Pancreas (tissue), 10 donors: Measurements from ENCODE around the gene TTC1. TPM values are rescaled to one million over a fixed set of nuclear protein-coding genes. Genes with fewer than 3 reads are reported as not detected.

Source experiments
- ATAC-seq, 4 donors: fragments of 200-7000 bp; cut with Tn5 transposase; one replicate each; pipeline versions ENCODE4 v1.8.0 to v1.9.1; 2020; ENCODE audit warnings: mild to moderate bottlenecking in 4 of 4, moderate library complexity in 4 of 4
- DNase-seq, 6 donors: peaks; one replicate each; pipeline ENCODE4 v3.0.0-alpha.2; 2020
- FAIRE-seq: peaks from 2 replicates; lab custom pipeline; 2012; peaks lifted over from hg19 to GRCh38; lab: Jason Lieb, UNC
- H3K27ac ChIP-seq, 4 donors: fragments of 200-600 bp; sonication (generic); 1 replicate in 3 of 4; 2 replicates in 1 of 4; pipeline versions ENCODE4 v1.5.0 to v1.8.0; 2020
- H3K27me3 ChIP-seq, 4 donors: fragments of 200-600 bp; one replicate each; pipeline ENCODE4 v1.8.0; 2021
- H3K36me3 ChIP-seq, 3 donors: fragments of 200-600 bp; sonication (generic) in 1 of 3; one replicate each; pipeline versions ENCODE4 v1.5.0 to v1.8.0; 2020 to 2021
- H3K4me1 ChIP-seq, 3 donors: fragments of 200-600 bp; one replicate each; pipeline ENCODE4 v1.8.0; 2021
- H3K4me3 ChIP-seq, 4 donors: fragments of 200-600 bp; sonication (generic) in 2 of 4; one replicate each; pipeline versions ENCODE4 v1.5.0 to v1.8.0; 2020 to 2021
- H3K9me3 ChIP-seq, 4 donors: fragments of 200-600 bp; one replicate each; pipeline ENCODE4 v1.8.0; 2021
- WGBS, 2 donors: extraction: QIAGEN DNeasy Blood & Tissue Kit; methylation state at CpG; one replicate each; pipeline ENCODE4 v1.1.7; 2013; 5-methylcytosine and 5-hydroxymethylcytosine counted together
- intact Hi-C, 3 donors: fragments of 100-400 bp; cut with DNase I; formaldehyde crosslinking; loops; one replicate each; pipeline versions ENCODE4 v1.11.1 to v1.14.2; 2022
- polyA plus RNA-seq, 2 donors: library from polyadenylated mRNA; stranded (reverse); fragments of 200-250 nt; gene quantifications; one replicate each; pipeline ENCODE4 v1.2.3, GENCODE V29; 2013
- total RNA-seq, 6 donors: library from RNA; stranded (reverse); fragmentation: NEBNext Ultra II Directional in 4 of 6; extraction: Animal tissue kit (Norgen Biotek cat#: 25700) in 4 of 6; gene quantifications; one replicate each; pipeline versions ENCODE4 v1.2.1 to v1.2.4, GENCODE V29; 2021 to 2023
- TF ChIP-seq, protein P1 (sequence below), 4 donors: fragments of 200-600 bp; sonication (generic) in 3 of 4; IDR thresholded peaks; one replicate each; pipeline versions ENCODE4 v1.5.0 to v1.8.0; 2021; ENCODE audit warnings: antibody characterized with exemption in 4 of 4
- donor health status: healthy with polysubstance abuse.
- donor health status: DM: no; HTN: no; CAD: no; lungs with moderate emphysema.
- donor health status: DM: no; HTN: no; CAD: no.
- donor health status: control.
- donor health status: control.
- donor health status: Bipolar disorder and iron deficiency.
- donor health status: DM: yes; HTN: yes; CAD: no.
- donor health status: DM: no; HTN: no; CAD: no.
- donor health status: DM: no; HTN: no; CAD: no.
- donor health status: DM: yes; HTN: yes; CAD: no.

The TTC1 gene
- total and polyA plus RNA-seq, 8 donors: 9.9 to 27.6 (median 15.6) TPM

DNA sequence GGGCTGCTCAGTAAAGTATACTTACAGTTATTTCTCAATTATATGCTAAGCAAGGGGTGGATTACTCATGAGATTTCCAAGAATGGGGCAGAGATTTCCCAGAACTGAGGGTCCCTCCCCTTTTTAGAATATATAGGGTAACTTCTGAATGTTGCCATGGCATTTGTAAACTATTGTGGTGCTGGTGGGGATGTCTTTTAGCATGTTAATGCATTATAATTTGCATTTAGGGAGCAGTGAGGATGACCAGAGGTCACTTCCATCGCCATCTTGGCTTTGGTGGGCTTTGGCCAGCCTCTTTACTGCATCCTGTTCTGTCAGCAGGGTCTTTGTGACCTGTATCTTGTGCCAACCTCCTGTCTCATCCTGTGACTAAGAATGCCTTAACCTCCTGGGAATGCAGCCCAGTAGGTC lies 35.5 kb downstream of the TTC1 start:
- no peak overlapping the region for H3K4me3 ChIP-seq
- FAIRE-seq: no peak
- peaks cover 0 to under 1% (median under 1%) of the 10 kb centered on the region in 3 donors for H3K36me3 ChIP-seq
- ATAC-seq: no peak
- 100% methylated on average over 1 of the region's 1 CpG for WGBS, 2 donors
- no peak overlapping the region for H3K27ac ChIP-seq
- TF ChIP-seq, protein P1, sequence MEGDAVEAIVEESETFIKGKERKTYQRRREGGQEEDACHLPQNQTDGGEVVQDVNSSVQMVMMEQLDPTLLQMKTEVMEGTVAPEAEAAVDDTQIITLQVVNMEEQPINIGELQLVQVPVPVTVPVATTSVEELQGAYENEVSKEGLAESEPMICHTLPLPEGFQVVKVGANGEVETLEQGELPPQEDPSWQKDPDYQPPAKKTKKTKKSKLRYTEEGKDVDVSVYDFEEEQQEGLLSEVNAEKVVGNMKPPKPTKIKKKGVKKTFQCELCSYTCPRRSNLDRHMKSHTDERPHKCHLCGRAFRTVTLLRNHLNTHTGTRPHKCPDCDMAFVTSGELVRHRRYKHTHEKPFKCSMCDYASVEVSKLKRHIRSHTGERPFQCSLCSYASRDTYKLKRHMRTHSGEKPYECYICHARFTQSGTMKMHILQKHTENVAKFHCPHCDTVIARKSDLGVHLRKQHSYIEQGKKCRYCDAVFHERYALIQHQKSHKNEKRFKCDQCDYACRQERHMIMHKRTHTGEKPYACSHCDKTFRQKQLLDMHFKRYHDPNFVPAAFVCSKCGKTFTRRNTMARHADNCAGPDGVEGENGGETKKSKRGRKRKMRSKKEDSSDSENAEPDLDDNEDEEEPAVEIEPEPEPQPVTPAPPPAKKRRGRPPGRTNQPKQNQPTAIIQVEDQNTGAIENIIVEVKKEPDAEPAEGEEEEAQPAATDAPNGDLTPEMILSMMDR (IDR thresholded peaks at IDR 0.05): no peak
- H3K27me3 ChIP-seq: no peaks in the 10 kb centered on the region
- DNase-seq: no peak
- intact Hi-C loops: no loop called here
- no peaks in the 10 kb centered on the region for H3K4me1 ChIP-seq
- H3K9me3 ChIP-seq: no peaks in the 10 kb centered on the region

DNA sequence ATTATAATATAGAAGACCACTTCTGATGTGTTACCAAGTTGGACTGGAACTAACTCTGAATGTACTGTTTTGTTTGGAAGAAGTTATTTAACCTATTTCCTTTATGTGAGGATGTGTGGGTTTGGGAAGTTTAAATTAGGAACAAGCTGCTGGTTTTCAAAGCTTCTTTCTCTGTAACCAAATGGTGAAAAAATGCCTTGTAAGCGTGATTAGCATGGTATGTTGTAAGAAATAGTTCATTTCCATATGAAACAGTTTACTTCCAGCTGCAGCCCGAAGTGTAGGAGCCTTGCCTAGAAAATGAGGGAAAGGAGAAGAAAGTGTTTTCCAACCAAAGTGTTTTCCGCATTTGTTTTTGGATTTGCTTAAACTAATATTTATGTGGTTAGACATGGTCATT lies 36.0 kb downstream of the TTC1 start:
- FAIRE-seq (no peak), ATAC-seq (no peak)

DNA sequence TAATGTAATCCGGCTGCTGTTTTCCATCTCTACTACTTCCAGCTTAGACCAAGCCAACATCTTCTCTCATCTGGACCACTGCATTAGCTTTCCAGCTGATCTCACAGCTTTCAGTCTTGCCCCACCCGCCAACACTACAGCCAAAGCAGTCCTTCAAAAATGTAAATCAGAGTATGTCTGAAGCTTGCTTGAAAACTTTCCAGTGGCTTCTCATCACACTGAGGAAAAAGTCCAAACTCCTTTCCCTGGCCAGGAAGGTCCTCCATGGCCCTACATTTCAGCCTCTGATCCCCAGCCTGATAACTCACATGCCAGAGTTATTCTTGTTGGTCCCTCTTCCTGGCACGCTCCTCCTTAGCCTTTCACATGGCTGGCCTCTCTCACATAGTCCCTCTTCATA lies 38.5 kb downstream of the TTC1 start:
- TF ChIP-seq, protein P1 (IDR thresholded peaks at IDR 0.05): no peak
- intact Hi-C loops: no loop called here
- Histone ChIP-seq H3K27ac (no peak overlapping the region), H3K9me3 (no peaks in the 10 kb centered on the region), H3K4me3 (no peak overlapping the region), H3K4me1 (no peaks in the 10 kb centered on the region), H3K36me3 (peaks cover 0 to 17% (median 11%) of the 10 kb centered on the region in 3 donors), H3K27me3 (no peaks in the 10 kb centered on the region)
- DNase-seq (no peak), ATAC-seq (peak in 1 of 4 donors; percentile 23), FAIRE-seq (no peak)
- 90 to 96% methylated on average over 3 of the region's 3 CpGs for WGBS, 2 donors

More for the DNA sequence above, 36.0 kb downstream of the TTC1 start:
- TF ChIP-seq, protein P1 (IDR thresholded peaks at IDR 0.05): no peak
- intact Hi-C loops: no loop called here
- Histone ChIP-seq H3K4me1 (no peaks in the 10 kb centered on the region), H3K27ac (no peak overlapping the region), H3K27me3 (no peaks in the 10 kb centered on the region), H3K9me3 (no peaks in the 10 kb centered on the region), H3K36me3 (peaks cover 0 to 6% (median 6%) of the 10 kb centered on the region in 3 donors), H3K4me3 (no peak overlapping the region)
- WGBS, 2 donors: 90 to 94% methylated on average over 3 of the region's 3 CpGs
- no peak for DNase-seq

DNA sequence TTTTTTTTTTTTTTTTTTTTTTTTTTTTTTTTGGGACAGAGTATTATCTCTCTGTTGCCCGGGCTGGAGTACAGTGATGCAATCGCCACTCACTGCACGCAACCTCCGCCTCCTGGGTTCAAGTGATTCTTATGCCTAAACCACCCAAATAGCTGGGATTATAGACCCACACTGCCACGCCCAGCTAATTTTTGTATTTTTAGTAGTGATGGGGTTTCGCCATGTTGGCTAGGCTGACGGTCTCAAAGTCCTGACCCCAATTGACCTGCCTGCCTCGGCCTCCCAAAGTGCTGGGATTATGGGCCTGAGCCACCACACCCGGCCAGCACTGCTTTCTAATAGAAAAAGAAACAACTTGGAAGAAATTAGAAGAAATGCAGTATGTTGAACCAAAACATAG lies 39.2 kb downstream of the TTC1 start:
- WGBS, 2 donors: 92 to 94% methylated on average over 9 of the region's 9 CpGs
- peak in 1 of 4 donors; percentile 41 for ATAC-seq
- no peak for DNase-seq
- FAIRE-seq: no peak
- Histone ChIP-seq H3K4me3 (no peak overlapping the region), H3K27ac (no peak overlapping the region), H3K27me3 (no peaks in the 10 kb centered on the region), H3K9me3 (no peaks in the 10 kb centered on the region), H3K36me3 (peaks cover 0 to 17% (median 16%) of the 10 kb centered on the region in 3 donors), H3K4me1 (no peaks in the 10 kb centered on the region)
- intact Hi-C loops: no loop called here
- TF ChIP-seq, protein P1 (IDR thresholded peaks at IDR 0.05): no peak

DNA sequence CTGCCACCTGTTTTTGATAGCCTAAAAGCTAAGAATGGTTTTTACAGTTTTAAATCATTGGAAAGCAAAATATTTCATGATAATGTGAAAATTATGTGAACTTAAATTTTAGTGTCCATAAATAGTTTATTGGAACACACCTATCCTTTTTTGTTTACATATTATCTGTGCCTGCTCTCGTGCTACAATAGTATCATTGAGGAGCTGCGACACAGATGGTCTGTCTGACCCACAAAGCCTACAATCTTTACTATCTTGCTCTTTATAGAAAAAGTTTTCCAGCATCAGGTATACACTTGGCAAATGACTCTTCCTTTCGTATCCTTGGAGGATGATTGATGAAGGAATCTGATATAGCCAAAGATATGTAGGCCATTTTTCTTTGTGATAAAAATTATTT lies 40.2 kb downstream of the TTC1 start:
- H3K27me3 ChIP-seq: no peaks in the 10 kb centered on the region
- H3K27ac ChIP-seq: no peak overlapping the region
- WGBS, 2 donors: 53 to 66% methylated on average over 3 of the region's 3 CpGs
- no peak for FAIRE-seq
- H3K4me3 ChIP-seq: no peak overlapping the region
- no peaks in the 10 kb centered on the region for H3K4me1 ChIP-seq
- H3K36me3 ChIP-seq: peaks cover 0 to 18% (median 17%) of the 10 kb centered on the region in 3 donors
- H3K9me3 ChIP-seq: no peaks in the 10 kb centered on the region
- no peak for ATAC-seq
- intact Hi-C loops: no loop called here
- TF ChIP-seq, protein P1 (IDR thresholded peaks at IDR 0.05): no peak
- DNase-seq: no peak
